ENCODE data around the gene FGF4. TPM values are rescaled to one million over a fixed set of nuclear protein-coding genes. Genes with fewer than 3 reads are reported as not detected.

FGF4 gene
- total RNA-seq, 4 donors from 2014 or later, result not detected

GRCh38 chr11:69796063-69796462, 20.9 kb upstream of the FGF4 start:
- Histone ChIP-seq H3K27me3 (peaks cover 0 to 19% (median 0%) of the 10 kb centered on the region in 4 donors), H3K27ac (replicated peaks in 1 of 4) (no peak overlapping the region), H3K4me1 (peaks cover 0 to 8% (median 5%) of the 10 kb centered on the region in 4 donors), H3K36me3 (no peaks in the 10 kb centered on the region), H3K9me3 (peaks cover 0 to 6% (median 3%) of the 10 kb centered on the region in 4 donors), H3K4me3 (no peak overlapping the region)
- intact Hi-C loops (cut with DNase I), result no loop called here
- TF ChIP-seq POLR2A (IDR thresholded peaks at IDR 0.05; ENCODE audit: low read depth) (no peak), POLR2AphosphoS5 (IDR thresholded peaks at IDR 0.05) (no peak), EP300 (IDR thresholded peaks at IDR 0.05) (no peak)
- TF ChIP-seq, protein P1, sequence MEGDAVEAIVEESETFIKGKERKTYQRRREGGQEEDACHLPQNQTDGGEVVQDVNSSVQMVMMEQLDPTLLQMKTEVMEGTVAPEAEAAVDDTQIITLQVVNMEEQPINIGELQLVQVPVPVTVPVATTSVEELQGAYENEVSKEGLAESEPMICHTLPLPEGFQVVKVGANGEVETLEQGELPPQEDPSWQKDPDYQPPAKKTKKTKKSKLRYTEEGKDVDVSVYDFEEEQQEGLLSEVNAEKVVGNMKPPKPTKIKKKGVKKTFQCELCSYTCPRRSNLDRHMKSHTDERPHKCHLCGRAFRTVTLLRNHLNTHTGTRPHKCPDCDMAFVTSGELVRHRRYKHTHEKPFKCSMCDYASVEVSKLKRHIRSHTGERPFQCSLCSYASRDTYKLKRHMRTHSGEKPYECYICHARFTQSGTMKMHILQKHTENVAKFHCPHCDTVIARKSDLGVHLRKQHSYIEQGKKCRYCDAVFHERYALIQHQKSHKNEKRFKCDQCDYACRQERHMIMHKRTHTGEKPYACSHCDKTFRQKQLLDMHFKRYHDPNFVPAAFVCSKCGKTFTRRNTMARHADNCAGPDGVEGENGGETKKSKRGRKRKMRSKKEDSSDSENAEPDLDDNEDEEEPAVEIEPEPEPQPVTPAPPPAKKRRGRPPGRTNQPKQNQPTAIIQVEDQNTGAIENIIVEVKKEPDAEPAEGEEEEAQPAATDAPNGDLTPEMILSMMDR (IDR thresholded peaks at IDR 0.05), result no peak
- no peak for DNase-seq (ENCODE audit: extremely low spot score)
- 92% methylated on average over 9 of the region's 9 CpGs for WGBS

- TF ChIP-seq POLR2A (IDR thresholded peaks at IDR 0.05; ENCODE audit: low read depth) (no peak), POLR2AphosphoS5 (IDR thresholded peaks at IDR 0.05) (no peak), EP300 (IDR thresholded peaks at IDR 0.05) (no peak)
- TF ChIP-seq, protein P1 (IDR thresholded peaks at IDR 0.05), result no peak
- Histone ChIP-seq H3K36me3 (no peaks in the 10 kb centered on the region), H3K9me3 (no peaks in the 10 kb centered on the region), H3K27me3 (peaks cover 0 to 15% (median 0%) of the 10 kb centered on the region in 4 donors), H3K4me1 (peaks cover 0 to 14% (median 9%) of the 10 kb centered on the region in 4 donors), H3K27ac (replicated peaks in 1 of 4) (peak overlapping the region in 1 of 4 donors; percentile 30), H3K4me3 (no peak overlapping the region)
- intact Hi-C loops (cut with DNase I), result no loop called here
- no peak for DNase-seq (ENCODE audit: extremely low spot score)
- 67% methylated on average over 23 of the region's 25 CpGs for WGBS
Measured at GRCh38 chr11:69791276-69792180, 16.4 kb upstream of the FGF4 start.

- intact Hi-C loops (cut with DNase I), result no loop called here
- Histone ChIP-seq H3K27ac (replicated peaks in 1 of 4) (no peak overlapping the region), H3K4me1 (peaks cover 0 to 14% (median 9%) of the 10 kb centered on the region in 4 donors), H3K27me3 (peaks cover 0 to 15% (median 0%) of the 10 kb centered on the region in 4 donors), H3K36me3 (no peaks in the 10 kb centered on the region), H3K4me3 (no peak overlapping the region), H3K9me3 (no peaks in the 10 kb centered on the region)
- 96% methylated on average over 10 of the region's 11 CpGs for WGBS
- DNase-seq (ENCODE audit: extremely low spot score), result no peak
- no peak for TF ChIP-seq EP300 (IDR thresholded peaks at IDR 0.05)
- no peak for TF ChIP-seq POLR2AphosphoS5 (IDR thresholded peaks at IDR 0.05)
- TF ChIP-seq, protein P1 (IDR thresholded peaks at IDR 0.05), result no peak
- TF ChIP-seq POLR2A (IDR thresholded peaks at IDR 0.05; ENCODE audit: low read depth), result no peak
Measured at GRCh38 chr11:69788956-69789355, 13.8 kb upstream of the FGF4 start.

DNA sequence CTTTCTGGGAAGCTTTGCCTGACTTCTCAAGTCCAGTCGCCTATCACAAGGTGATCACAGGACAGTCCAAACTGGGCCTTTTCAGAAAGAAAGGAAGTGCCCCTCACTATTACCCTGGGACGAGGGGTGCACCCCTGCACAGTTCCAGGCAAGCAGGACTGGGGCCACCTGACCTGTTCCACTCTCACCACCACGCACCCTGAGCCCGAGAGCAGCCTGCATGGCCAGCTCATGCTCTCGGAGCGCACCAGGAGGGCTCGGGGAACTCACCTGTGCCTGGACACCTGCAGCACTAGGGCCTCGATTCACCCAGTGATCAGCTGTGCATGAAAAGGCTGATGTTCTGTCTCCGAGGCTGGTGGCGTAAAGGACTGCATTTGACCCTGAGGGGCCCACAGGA, 12.8 kb upstream of the FGF4 start:
- H3K4me3 ChIP-seq, result no peak overlapping the region
- no peak overlapping the region for H3K27ac ChIP-seq (replicated peaks in 1 of 4)
- no peak for DNase-seq (ENCODE audit: extremely low spot score)
- intact Hi-C loops (cut with DNase I), result no loop called here
- 82% methylated on average over 10 of the region's 10 CpGs for WGBS
- TF ChIP-seq POLR2A (IDR thresholded peaks at IDR 0.05; ENCODE audit: low read depth), result no peak
- TF ChIP-seq, protein P1 (IDR thresholded peaks at IDR 0.05), result no peak
- H3K27me3 ChIP-seq, result peaks cover 0 to 15% (median 0%) of the 10 kb centered on the region in 4 donors
- peaks cover 0 to 14% (median 9%) of the 10 kb centered on the region in 4 donors for H3K4me1 ChIP-seq
- no peaks in the 10 kb centered on the region for H3K9me3 ChIP-seq
- H3K36me3 ChIP-seq, result no peaks in the 10 kb centered on the region

All from esophagus muscularis mucosa (tissue), 4 donors.